A549 (cell line): Measurements from ENCODE around the gene ATP2B3. TPM values are rescaled to one million over a fixed set of nuclear protein-coding genes. Genes with fewer than 3 reads are reported as not detected.

ENCODE experiments used
- ATAC-seq, 2 experiments: fragments of 200-7000 bp in 1 of 2; fragments of >200 bp in 1 of 2; cut with Nextera tagmentation in 1 of 2; cut with Tn5 transposase in 1 of 2; 3 replicates each; pipeline versions ENCODE4 v1.8.0 to v1.9.1; 2018 to 2020; ENCODE audit warnings: mild to moderate bottlenecking in 1 of 2, moderate library complexity in 1 of 2
- CTCF ChIA-PET: fragments of 300-600 bp; sonication (Branson Sonifier 250); formaldehyde crosslinking; extraction: SDS; loops from one replicate; lab custom pipeline; 2021; ENCODE audit warnings: antibody characterized with exemption, inconsistent platforms; lab: Yijun Ruan, JAX
- POLR2A ChIA-PET: fragments of 350-600 bp; formaldehyde crosslinking; extraction: SDS; loops from one replicate; lab custom pipeline; 2021; ENCODE audit warnings: antibody characterized with exemption, inconsistent platforms; lab: Yijun Ruan, JAX
- DNase-seq, 2 experiments: peaks; one replicate each; pipeline versions ENCODE4 v3.0.0 to v3.0.0-alpha.2; 2011 to 2016; ENCODE audit warnings: low read depth in 1 of 2, low spot score in 1 of 2
- FAIRE-seq: peaks from 2 replicates; lab custom pipeline; 2011; peaks lifted over from hg19 to GRCh38; lab: Jason Lieb, UNC
- H3K27ac ChIP-seq, 2 experiments: fragments of >200 bp; sonication (Bioruptor Twin); formaldehyde crosslinking; 3 replicates each; pipeline ENCODE4 v1.5.1; 2016 to 2017
- H3K4me1 ChIP-seq: fragments of >200 bp; sonication (Bioruptor Twin); formaldehyde crosslinking; 3 replicates; pipeline ENCODE4 v1.6.1; 2016
- H3K4me2 ChIP-seq: fragments of >200 bp; sonication (Bioruptor Twin); formaldehyde crosslinking; 3 replicates; pipeline ENCODE4 v1.6.1; 2016
- H3K4me3 ChIP-seq: fragments of >200 bp; sonication (Bioruptor Twin); formaldehyde crosslinking; 3 replicates; pipeline ENCODE4 v1.5.1; 2016
- H3K9me3 ChIP-seq: fragments of >200 bp; sonication (Bioruptor Twin); formaldehyde crosslinking; 3 replicates; pipeline ENCODE4 v1.6.1; 2016
- CBX8 ChIP-seq: fragments of 200-600 bp; sonication (generic); IDR thresholded peaks from 2 replicates; pipeline ENCODE4 v1.6.1; 2016
- CEBPB ChIP-seq, 2 experiments: fragments of >200 bp in 1 of 2; sonication (Bioruptor Twin) in 1 of 2; formaldehyde crosslinking in 1 of 2; IDR thresholded peaks; 2 replicates each; pipeline ENCODE4 v1.6.1; 2012 to 2016
- E2F6 ChIP-seq: IDR thresholded peaks from 2 replicates; pipeline ENCODE4 v1.6.1; 2012; ENCODE audit warnings: low read depth, borderline replicate concordance
- ELK1 ChIP-seq: fragments of 150-350 bp; IDR thresholded peaks from 2 replicates; pipeline ENCODE4 v1.6.1; 2014; ENCODE audit warnings: low read depth, mild to moderate bottlenecking, low read length
- EP300 ChIP-seq, 2 experiments: fragments of >200 bp; sonication (Bioruptor Twin); formaldehyde crosslinking; IDR thresholded peaks; 2 replicates in 1 of 2; 3 replicates in 1 of 2; pipeline ENCODE4 v1.6.1; 2016 to 2017
- FOSB ChIP-seq: fragments of 250-450 bp; sonication (Bioruptor Pico); IDR thresholded peaks from 2 replicates; pipeline ENCODE4 v1.5.0; 2020; ENCODE audit warnings: mild to moderate bottlenecking, moderate library complexity
- FOXS1 ChIP-seq: fragments of 250-450 bp; sonication (Bioruptor Pico); IDR thresholded peaks from 2 replicates; pipeline ENCODE4 v1.5.0; 2020; ENCODE audit warnings: mild to moderate bottlenecking, moderate library complexity
- GATA3 ChIP-seq: IDR thresholded peaks from 2 replicates; pipeline ENCODE4 v1.6.1; 2012; ENCODE audit warnings: borderline replicate concordance
- JUN ChIP-seq, 2 experiments: fragments of >200 bp; sonication (Bioruptor Twin); formaldehyde crosslinking; IDR thresholded peaks; 2 replicates in 1 of 2; 3 replicates in 1 of 2; pipeline ENCODE4 v1.6.1; 2016 to 2017
- KDM5A ChIP-seq: fragments of 200-600 bp; sonication (generic); IDR thresholded peaks from 2 replicates; pipeline ENCODE4 v1.6.1; 2016; ENCODE audit warnings: antibody characterized with exemption, mild to moderate bottlenecking
- MYC ChIP-seq: IDR thresholded peaks from 2 replicates; pipeline ENCODE4 v1.6.1; 2012; ENCODE audit warnings: mild to moderate bottlenecking, inconsistent platforms, low read length, improper control_type of control experiment, borderline replicate concordance
- NPAS2 ChIP-seq: fragments of 250-450 bp; sonication (Bioruptor Pico); IDR thresholded peaks from 2 replicates; pipeline ENCODE4 v1.8.0; 2022; ENCODE audit warnings: mild to moderate bottlenecking, moderate library complexity, borderline replicate concordance
- PBX3 ChIP-seq: IDR thresholded peaks from 2 replicates; pipeline ENCODE4 v1.6.1; 2012
- POLR2AphosphoS2 ChIP-seq: conservative IDR thresholded peaks from 2 replicates; pipeline ENCODE4 v1.6.1; 2012; ENCODE audit warnings: low read length, improper control_type of control experiment, inconsistent platforms
- RAD21 ChIP-seq, 2 experiments: fragments of >200 bp in 1 of 2; sonication (Bioruptor Twin) in 1 of 2; formaldehyde crosslinking in 1 of 2; IDR thresholded peaks in 1 of 2; conservative IDR thresholded peaks in 1 of 2; 2 replicates in 1 of 2; 3 replicates in 1 of 2; pipeline ENCODE4 v1.6.1; 2012 to 2018; ENCODE audit warnings: inconsistent platforms in 1 of 2
- RFX5 ChIP-seq: fragments of 450-650 bp; IDR thresholded peaks from 2 replicates; pipeline ENCODE4 v1.7.1; 2014; ENCODE audit warnings: antibody characterized with exemption, mild to moderate bottlenecking, moderate library complexity
- TFCP2L1 ChIP-seq: fragments of 250-450 bp; sonication (Bioruptor Pico); IDR thresholded peaks from 2 replicates; pipeline ENCODE4 v1.5.0; 2021; ENCODE audit warnings: mild to moderate bottlenecking
- USF2 ChIP-seq: fragments of 450-650 bp; IDR thresholded peaks from 2 replicates; pipeline ENCODE4 v1.6.1; 2014; ENCODE audit warnings: antibody characterized with exemption
- ZNF302 ChIP-seq: fragments of 250-450 bp; sonication (Bioruptor Pico); IDR thresholded peaks from 2 replicates; pipeline ENCODE4 v1.9.0; 2021; ENCODE audit warnings: inconsistent platforms, mild to moderate bottlenecking, moderate library complexity
- WGBS: methylation state at CpG from one replicate; pipeline ENCODE4 v1.1.6; 2017; ENCODE audit errors: missing lambda C conversion rate; 5-methylcytosine and 5-hydroxymethylcytosine counted together
- polyA plus RNA-seq, 4 experiments: library from polyadenylated mRNA; depleted of rRNA in 3 of 4; stranded (reverse); fragments of >200 nt; fragmentation: RNase III in 1 of 4; extraction: RNeasy Plus Mini Kit Qiagen cat#74134 plus additional on column Dnase treatment in 1 of 4; gene quantifications; 2 replicates in 3 of 4; 3 replicates in 1 of 4; pipeline ENCODE4 v1.2.3, GENCODE V29; 2011 to 2017

The ATP2B3 gene
- polyA plus RNA-seq, 2 of the 4 experiments (the other 2 are of a cell fraction): 0.13 to 0.30 TPM

- TF ChIP-seq E2F6 (no peak), NPAS2 (CRISPR knock-in tag) (no peak), FOSB (no peak)
Measured at GRCh38 chrX:153474266-153474665, 43.2 kb upstream of the ATP2B3 start (continued).

GRCh38 chrX:153474718-153475117 is 42.7 kb upstream of the ATP2B3 start:
- no peaks in the 10 kb centered on the region for H3K9me3 ChIP-seq
- no peak for FAIRE-seq
- CTCF ChIA-PET: interaction anchor here (11.1 kb wide), 1 partner anchor 33 kb away, joined by 130 read pairs; no protein-coding TSS in a partner anchor
- WGBS: 77% methylated on average over 22 of the region's 59 CpGs
- no peaks in the 10 kb centered on the region for H3K4me1 ChIP-seq
- H3K4me3 ChIP-seq: no peak overlapping the region
- no peak for TF ChIP-seq POLR2AphosphoS2
- no peak for TF ChIP-seq CBX8
- TF ChIP-seq FOXS1: no peak
- TF ChIP-seq GATA3: no peak
- TF ChIP-seq FOSB: no peak
- no peak for TF ChIP-seq EP300 (IDR thresholded peaks at IDR 0.05)
- TF ChIP-seq ELK1: no peak
- no peak for TF ChIP-seq JUN (IDR thresholded peaks at IDR 0.05)
- no peak for TF ChIP-seq TFCP2L1 (CRISPR knock-in tag)
- no peak for TF ChIP-seq USF2
- TF ChIP-seq PBX3: no peak
- TF ChIP-seq ZNF302 (CRISPR knock-in tag): no peak
- no peak for TF ChIP-seq CEBPB (IDR thresholded peaks at IDR 0.05)
- no peak for TF ChIP-seq NPAS2 (CRISPR knock-in tag)
- no peak for TF ChIP-seq RFX5
- TF ChIP-seq, all 56 proteins: peak for 0
- no peak for ATAC-seq
- Histone ChIP-seq H3K27ac (no peak overlapping the region), H3K4me2 (no peak overlapping the region)
- no peak for DNase-seq
- POLR2A ChIA-PET: no interaction called here

GRCh38 chrX:153475271-153475670 is 42.2 kb upstream of the ATP2B3 start:
- DNase-seq: no peak
- Histone ChIP-seq H3K9me3 (no peaks in the 10 kb centered on the region), H3K4me1 (no peaks in the 10 kb centered on the region), H3K27ac (no peak overlapping the region), H3K4me3 (no peak overlapping the region), H3K4me2 (no peak overlapping the region)
- no peak for ATAC-seq
- 92% methylated on average over 5 of the region's 7 CpGs for WGBS
- no peak for FAIRE-seq
- ChIA-PET CTCF (interaction anchor here (11.1 kb wide), 1 partner anchor 33 kb away, joined by 130 read pairs; no protein-coding TSS in a partner anchor), POLR2A (no interaction called here)
- TF ChIP-seq CEBPB (IDR thresholded peaks at IDR 0.05): no peak
- TF ChIP-seq RAD21 (conservative IDR thresholded peaks at IDR 0.05 in 1 of 2, IDR thresholded peaks at IDR 0.05 in 1 of 2): no peak
- no peak for TF ChIP-seq MYC
- no peak for TF ChIP-seq ELK1
- TF ChIP-seq GATA3: no peak
- TF ChIP-seq KDM5A: no peak
- TF ChIP-seq FOXS1: no peak
